ENCODE measurements around the gene EVL. TPM values are rescaled to one million over a fixed set of nuclear protein-coding genes. Genes with fewer than 3 reads are reported as not detected.

The EVL gene
- total RNA-seq, 2 donors from 2014 or later, result 53.1 to 102 TPM

DNA sequence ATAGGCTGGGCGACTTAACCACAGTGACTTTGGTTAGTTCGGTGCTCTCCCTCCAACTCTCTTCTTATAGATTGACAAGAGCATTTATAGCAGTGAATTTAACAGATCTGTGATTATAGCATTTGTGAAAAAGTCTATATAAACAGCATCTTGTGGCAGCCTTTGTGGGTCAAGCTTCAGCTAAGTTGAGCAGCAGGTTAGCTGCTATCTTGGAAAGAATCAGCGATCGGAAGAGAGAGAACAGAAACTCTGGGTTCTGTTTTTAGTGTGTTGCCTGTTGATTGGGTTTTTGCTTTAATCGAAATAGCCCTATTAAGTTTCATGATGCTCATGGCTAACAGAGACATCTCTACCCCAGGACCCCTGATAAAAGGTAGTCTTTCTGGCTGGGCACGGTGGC is 20.2 kb downstream of the EVL start:
- no peak for DNase-seq (ENCODE audit: low spot score)
- Histone ChIP-seq H3K9me3 (no peaks in the 10 kb centered on the region), H3K36me3 (no peaks in the 10 kb centered on the region), H3K27ac (no peak overlapping the region), H3K4me3 (no peak overlapping the region), H3K4me1 (ENCODE audit: control insufficient read depth in 1 of 2, low read depth in 2 of 2) (no peaks in the 10 kb centered on the region), H3K27me3 (replicated peaks; ENCODE audit: insufficient read depth) (no peaks in the 10 kb centered on the region)
- ATAC-seq (ENCODE audit: insufficient number of reproducible peaks, low FRiP score, low read depth), result no peak
- TF ChIP-seq, protein P1, sequence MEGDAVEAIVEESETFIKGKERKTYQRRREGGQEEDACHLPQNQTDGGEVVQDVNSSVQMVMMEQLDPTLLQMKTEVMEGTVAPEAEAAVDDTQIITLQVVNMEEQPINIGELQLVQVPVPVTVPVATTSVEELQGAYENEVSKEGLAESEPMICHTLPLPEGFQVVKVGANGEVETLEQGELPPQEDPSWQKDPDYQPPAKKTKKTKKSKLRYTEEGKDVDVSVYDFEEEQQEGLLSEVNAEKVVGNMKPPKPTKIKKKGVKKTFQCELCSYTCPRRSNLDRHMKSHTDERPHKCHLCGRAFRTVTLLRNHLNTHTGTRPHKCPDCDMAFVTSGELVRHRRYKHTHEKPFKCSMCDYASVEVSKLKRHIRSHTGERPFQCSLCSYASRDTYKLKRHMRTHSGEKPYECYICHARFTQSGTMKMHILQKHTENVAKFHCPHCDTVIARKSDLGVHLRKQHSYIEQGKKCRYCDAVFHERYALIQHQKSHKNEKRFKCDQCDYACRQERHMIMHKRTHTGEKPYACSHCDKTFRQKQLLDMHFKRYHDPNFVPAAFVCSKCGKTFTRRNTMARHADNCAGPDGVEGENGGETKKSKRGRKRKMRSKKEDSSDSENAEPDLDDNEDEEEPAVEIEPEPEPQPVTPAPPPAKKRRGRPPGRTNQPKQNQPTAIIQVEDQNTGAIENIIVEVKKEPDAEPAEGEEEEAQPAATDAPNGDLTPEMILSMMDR (IDR thresholded peaks at IDR 0.05), result no peak

DNA sequence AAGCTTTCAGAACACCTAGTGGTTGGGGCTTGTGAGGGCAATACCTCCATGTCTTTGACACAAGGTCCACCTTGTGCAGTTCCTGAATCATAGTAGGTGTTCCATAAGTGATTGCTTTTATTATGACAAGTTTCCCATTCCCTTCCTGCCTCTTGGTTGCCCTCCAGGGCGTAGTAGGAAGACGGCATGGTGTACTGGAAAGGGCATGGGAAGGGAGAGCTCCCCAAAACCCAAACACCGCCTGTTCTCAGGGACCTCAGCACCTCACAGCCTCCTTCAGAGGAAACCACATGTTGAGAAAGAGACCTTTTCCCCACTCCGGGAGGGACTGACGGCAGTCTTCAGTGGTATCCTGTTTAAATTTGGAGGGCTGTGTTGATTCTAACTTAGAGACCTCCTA is 21.1 kb downstream of the EVL start:
- DNase-seq (ENCODE audit: low spot score) (no peak), ATAC-seq (ENCODE audit: insufficient number of reproducible peaks, low FRiP score, low read depth) (no peak)
- Histone ChIP-seq H3K4me1 (ENCODE audit: control insufficient read depth in 1 of 2, low read depth in 2 of 2) (no peaks in the 10 kb centered on the region), H3K27me3 (replicated peaks; ENCODE audit: insufficient read depth) (no peaks in the 10 kb centered on the region), H3K9me3 (no peaks in the 10 kb centered on the region), H3K4me3 (no peak overlapping the region), H3K36me3 (no peaks in the 10 kb centered on the region), H3K27ac (no peak overlapping the region)
- TF ChIP-seq, protein P1 (IDR thresholded peaks at IDR 0.05), result no peak

DNA sequence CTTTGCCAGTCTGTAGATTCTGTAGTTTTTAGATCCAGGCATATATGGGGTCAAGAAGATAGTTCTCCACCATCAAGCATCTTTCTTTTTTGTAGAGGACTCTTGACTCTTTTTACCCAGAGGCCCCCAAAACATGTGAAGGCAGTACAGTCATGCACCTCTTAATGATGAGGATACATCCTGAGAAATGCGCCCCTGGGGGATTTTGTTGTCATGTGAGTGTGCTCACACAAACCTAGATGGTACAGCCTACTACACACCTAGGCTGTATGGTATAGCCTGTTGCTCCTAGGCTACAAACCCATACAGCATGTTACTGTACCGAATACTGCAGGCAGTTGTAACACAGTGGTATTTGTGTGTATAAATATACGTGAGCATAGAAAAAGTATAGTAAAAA is 23.0 kb downstream of the EVL start:
- TF ChIP-seq, protein P1 (IDR thresholded peaks at IDR 0.05), result no peak
- ATAC-seq (ENCODE audit: insufficient number of reproducible peaks, low FRiP score, low read depth), result no peak
- no peaks in the 10 kb centered on the region for H3K27me3 ChIP-seq (replicated peaks; ENCODE audit: insufficient read depth)
- H3K4me3 ChIP-seq, result no peak overlapping the region
- no peak for DNase-seq (ENCODE audit: low spot score)
- no peaks in the 10 kb centered on the region for H3K4me1 ChIP-seq (ENCODE audit: control insufficient read depth in 1 of 2, low read depth in 2 of 2)
- no peak overlapping the region for H3K27ac ChIP-seq
- no peaks in the 10 kb centered on the region for H3K36me3 ChIP-seq
- H3K9me3 ChIP-seq, result no peaks in the 10 kb centered on the region

DNA sequence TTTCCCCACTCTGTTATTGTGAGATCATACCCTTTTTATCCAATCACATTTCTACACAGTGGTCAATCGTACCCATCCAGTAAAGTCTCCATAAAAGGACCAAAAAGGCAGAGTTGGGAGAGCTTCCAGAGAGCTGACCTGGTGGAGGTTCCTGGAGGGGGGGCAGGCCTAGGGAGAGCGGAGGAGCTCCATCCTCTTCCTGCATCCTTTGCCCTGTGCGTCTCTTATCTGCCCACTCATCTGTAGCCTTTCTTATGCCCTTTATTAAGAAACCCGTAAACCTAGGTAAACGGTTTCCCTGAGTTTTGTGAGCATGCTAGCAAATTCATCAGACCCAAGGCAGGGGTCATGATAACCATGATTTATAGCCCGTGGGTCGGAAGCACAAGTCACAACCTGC is 26.2 kb downstream of the EVL start:
- Histone ChIP-seq H3K27ac (no peak overlapping the region), H3K4me3 (no peak overlapping the region), H3K36me3 (peaks cover 4% of the 10 kb centered on the region), H3K27me3 (replicated peaks; ENCODE audit: insufficient read depth) (no peaks in the 10 kb centered on the region), H3K9me3 (no peaks in the 10 kb centered on the region), H3K4me1 (ENCODE audit: control insufficient read depth in 1 of 2, low read depth in 2 of 2) (no peaks in the 10 kb centered on the region)
- TF ChIP-seq, protein P1 (IDR thresholded peaks at IDR 0.05), result no peak
- DNase-seq (ENCODE audit: low spot score) (no peak), ATAC-seq (ENCODE audit: insufficient number of reproducible peaks, low FRiP score, low read depth) (no peak)

DNA sequence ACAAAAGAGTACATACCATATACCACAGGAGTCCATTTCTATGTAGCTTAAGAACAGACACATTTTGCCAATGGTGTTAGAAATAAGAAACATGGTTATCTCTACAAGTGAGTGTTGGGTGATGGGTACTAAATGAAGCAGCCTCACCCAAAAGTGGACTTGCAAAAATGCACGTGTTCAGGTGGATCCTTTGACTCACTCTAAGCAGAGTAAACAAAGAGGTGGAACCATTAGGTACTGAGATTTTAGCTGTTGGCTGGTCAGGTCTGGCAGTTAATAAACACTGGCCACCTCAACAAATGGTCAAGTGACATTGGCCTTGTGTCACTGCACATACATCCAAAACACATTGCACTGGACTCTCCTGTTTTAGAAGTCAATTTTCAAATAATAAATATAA is 27.6 kb downstream of the EVL start:
- DNase-seq (ENCODE audit: low spot score) (no peak), ATAC-seq (ENCODE audit: insufficient number of reproducible peaks, low FRiP score, low read depth) (no peak)
- Histone ChIP-seq H3K4me3 (no peak overlapping the region), H3K4me1 (ENCODE audit: control insufficient read depth in 1 of 2, low read depth in 2 of 2) (no peaks in the 10 kb centered on the region), H3K27me3 (replicated peaks; ENCODE audit: insufficient read depth) (no peaks in the 10 kb centered on the region), H3K27ac (no peak overlapping the region), H3K9me3 (no peaks in the 10 kb centered on the region), H3K36me3 (peaks cover 9% of the 10 kb centered on the region)
- TF ChIP-seq, protein P1 (IDR thresholded peaks at IDR 0.05), result no peak

All from thoracic aorta (tissue), 2 donors.